Measurements from ENCODE around the gene GPR18. TPM values are rescaled to one million over a fixed set of nuclear protein-coding genes. Genes with fewer than 3 reads are reported as not detected.

GPR18 gene
- total RNA-seq, 2 donors from 2014 or later, result 13.0 to 20.6 TPM

DNA sequence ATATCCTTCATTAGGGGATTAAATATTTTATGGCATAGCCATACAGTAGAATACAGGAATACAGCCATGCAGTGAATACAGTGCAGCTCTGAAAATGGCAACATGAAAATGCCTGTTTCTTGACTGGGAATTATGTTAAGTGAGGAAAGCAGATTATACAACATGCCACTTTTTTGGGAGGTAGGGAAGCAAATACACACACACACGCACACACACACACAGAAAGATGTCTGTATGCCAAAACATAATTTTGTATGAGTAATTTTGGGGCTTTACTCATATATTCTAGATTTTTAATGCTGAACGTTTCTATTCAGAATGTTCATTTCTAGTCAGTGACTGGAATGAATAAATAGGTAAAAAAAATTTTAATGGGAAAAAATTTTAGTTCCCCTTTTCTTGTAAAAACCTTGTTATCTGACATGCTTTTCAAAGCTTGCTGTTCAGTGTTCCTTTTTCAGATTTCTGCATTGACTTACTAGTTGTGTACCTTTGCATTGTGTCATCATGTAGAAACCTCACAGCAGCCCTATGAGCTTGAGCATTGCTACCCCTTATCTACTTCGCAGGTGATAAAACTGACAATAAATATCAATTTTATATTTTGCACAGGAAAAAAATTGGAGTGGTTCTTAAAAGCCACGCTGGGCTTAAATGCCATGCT, 41.2 kb upstream of the GPR18 start:
- no peak for DNase-seq (ENCODE audit: low spot score)
- peaks cover 15% of the 10 kb centered on the region for H3K36me3 Mint-ChIP-seq
- H3K4me3 Mint-ChIP-seq, result peak overlapping the region; percentile 19
- ATAC-seq, result no peak
- H3K27me3 Mint-ChIP-seq, result no peaks in the 10 kb centered on the region
- H3K4me1 Mint-ChIP-seq (ENCODE audit: low read depth in 2 of 2), result peaks cover 57 to 77% of the 10 kb centered on the region in 2 donors
- H3K27ac Mint-ChIP-seq, result peak overlapping the region; percentile 44 to 61
- H3K9me3 Mint-ChIP-seq, result no peaks in the 10 kb centered on the region

DNA sequence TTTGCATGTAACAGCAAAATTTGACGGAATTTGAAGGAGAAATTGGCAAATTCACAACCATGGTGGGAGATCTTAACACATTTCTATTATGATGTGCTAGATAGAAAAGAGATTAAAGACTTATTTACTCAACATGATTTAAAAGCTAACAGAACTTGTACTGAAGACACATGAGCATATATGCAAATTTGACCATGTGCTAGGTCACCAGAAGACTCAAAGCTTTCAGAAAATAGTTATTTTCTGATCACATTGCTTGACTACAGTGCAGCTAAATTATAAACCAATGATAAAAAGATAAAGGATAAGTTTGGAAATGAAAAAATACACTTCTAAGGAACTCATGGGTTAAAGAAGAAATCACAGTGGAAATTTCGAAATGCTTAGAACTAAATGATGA, 39.9 kb upstream of the GPR18 start:
- DNase-seq (ENCODE audit: low spot score), result no peak
- no peak for ATAC-seq
- Mint-ChIP-seq H3K4me1 (ENCODE audit: low read depth in 2 of 2) (peaks cover 54 to 66% of the 10 kb centered on the region in 2 donors), H3K36me3 (peaks cover 15% of the 10 kb centered on the region), H3K27me3 (no peaks in the 10 kb centered on the region), H3K27ac (peak overlapping the region; percentile 75 to 91), H3K9me3 (no peaks in the 10 kb centered on the region), H3K4me3 (peak overlapping the region; percentile 82)

DNA sequence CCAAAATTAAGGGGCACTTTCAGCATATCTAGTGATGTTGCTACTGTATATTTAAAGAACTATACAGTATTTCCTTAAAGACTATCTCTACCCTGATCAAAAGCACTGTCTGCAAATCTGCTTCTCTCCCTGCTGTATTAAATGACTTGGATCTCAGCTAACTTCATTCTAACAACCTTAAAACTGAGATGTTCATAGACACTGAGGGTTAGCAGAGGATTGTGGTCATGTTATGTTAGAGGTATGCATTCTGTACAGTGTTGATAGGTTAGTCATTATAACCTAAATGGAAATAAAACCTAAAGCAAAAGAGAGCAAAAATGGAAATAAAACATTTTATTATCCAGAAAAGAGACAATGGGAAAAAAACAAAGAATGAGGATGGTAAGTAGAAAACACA, 39.2 kb upstream of the GPR18 start:
- Mint-ChIP-seq H3K27ac (peak overlapping the region; percentile 75 to 91), H3K36me3 (peaks cover 15% of the 10 kb centered on the region), H3K27me3 (no peaks in the 10 kb centered on the region), H3K4me1 (ENCODE audit: low read depth in 2 of 2) (peaks cover 52 to 67% of the 10 kb centered on the region in 2 donors), H3K9me3 (no peaks in the 10 kb centered on the region), H3K4me3 (peak overlapping the region; percentile 82)
- DNase-seq (ENCODE audit: low spot score) (no peak), ATAC-seq (peak in 1 of 2 donors; percentile 62)

DNA sequence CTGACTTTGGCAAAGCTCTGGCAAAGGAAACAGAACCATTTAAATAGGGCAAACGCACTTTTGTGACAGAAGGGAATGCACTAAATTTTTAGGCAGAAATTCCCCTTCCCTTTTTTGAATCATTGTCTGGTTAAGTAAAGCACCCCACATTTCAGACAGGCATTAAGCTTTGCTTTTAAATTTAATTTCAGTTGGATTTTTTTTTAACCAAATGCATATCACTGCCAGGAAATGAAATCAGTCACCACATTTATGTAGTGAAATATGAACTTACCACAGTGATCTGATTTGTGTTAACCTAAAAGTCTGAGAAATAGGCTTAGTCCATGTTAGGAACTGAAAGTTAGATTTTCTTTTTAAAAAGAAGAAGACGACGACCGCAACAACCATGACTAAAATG, 38.2 kb upstream of the GPR18 start:
- peaks cover 15% of the 10 kb centered on the region for H3K36me3 Mint-ChIP-seq
- peak overlapping the region; percentile 75 to 91 for H3K27ac Mint-ChIP-seq
- H3K9me3 Mint-ChIP-seq, result no peaks in the 10 kb centered on the region
- peaks cover 48 to 64% of the 10 kb centered on the region in 2 donors for H3K4me1 Mint-ChIP-seq (ENCODE audit: low read depth in 2 of 2)
- no peaks in the 10 kb centered on the region for H3K27me3 Mint-ChIP-seq
- H3K4me3 Mint-ChIP-seq, result peak overlapping the region; percentile 82
- no peak for DNase-seq (ENCODE audit: low spot score)
- peak; percentile 83 to 85 for ATAC-seq

DNA sequence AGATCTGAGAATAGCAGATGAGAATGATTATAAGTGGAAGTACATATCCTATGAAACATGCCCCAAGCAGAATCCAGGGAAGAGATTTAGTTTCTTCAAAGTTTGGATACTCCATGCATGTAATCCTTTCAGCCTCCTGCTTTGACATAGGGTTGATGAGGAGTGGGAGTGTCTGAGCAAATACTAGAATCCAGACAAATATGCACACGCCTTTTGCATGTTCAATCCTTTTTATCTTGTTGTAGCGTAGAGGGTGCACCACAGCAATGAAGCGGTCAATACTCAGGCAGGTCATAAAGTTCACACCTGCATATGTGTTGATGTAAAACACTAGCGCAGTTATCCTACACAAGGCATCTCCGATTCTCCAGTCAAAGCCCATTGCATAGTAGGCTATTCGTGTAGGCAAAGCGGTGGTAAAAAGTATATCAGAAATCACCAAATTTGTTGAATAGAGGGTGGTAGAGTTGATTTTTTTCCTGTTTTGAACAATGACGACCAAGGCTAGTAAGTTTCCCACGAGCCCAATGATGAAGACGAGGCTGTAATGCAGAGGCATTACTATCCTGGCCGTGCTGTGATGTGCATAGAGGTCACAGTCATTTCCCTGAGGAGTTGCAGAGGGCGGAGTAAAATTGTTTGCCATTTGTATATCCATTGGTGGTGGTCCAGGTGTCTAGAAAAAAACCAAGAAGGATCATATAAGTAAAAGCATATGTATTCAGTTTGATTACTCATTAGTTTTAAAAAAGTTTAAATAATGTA, 37.5 kb upstream of the GPR18 start:
- DNase-seq (ENCODE audit: low spot score) (no peak), ATAC-seq (no peak)
- peak overlapping the region; percentile 75 to 91 for H3K27ac Mint-ChIP-seq
- H3K4me1 Mint-ChIP-seq (ENCODE audit: low read depth in 2 of 2), result peaks cover 54 to 68% of the 10 kb centered on the region in 2 donors
- peak overlapping the region; percentile 64 for H3K4me3 Mint-ChIP-seq
- no peaks in the 10 kb centered on the region for H3K27me3 Mint-ChIP-seq
- H3K9me3 Mint-ChIP-seq, result no peaks in the 10 kb centered on the region
- H3K36me3 Mint-ChIP-seq, result peaks cover 15% of the 10 kb centered on the region

DNA sequence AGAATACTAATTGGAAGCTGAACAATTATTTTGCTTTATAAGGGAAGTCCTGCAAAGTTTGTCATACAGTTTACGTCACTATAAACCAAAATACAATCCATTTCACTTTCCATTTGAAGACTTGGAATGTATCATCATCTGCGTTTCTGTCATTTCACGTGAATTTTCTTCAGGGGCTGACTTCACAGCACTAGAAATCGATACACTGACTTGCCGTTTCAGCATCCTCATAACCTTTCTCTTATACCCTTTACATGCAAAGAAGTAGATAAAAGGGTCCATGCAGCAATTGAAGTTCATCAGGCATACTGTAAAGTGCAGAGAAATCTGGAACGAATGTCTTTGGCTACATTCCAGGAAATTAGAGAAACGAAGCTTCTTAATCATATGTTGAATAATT, 36.8 kb upstream of the GPR18 start:
- DNase-seq (ENCODE audit: low spot score), result no peak
- peaks cover 15% of the 10 kb centered on the region for H3K36me3 Mint-ChIP-seq
- peak overlapping the region; percentile 75 to 91 for H3K27ac Mint-ChIP-seq
- H3K9me3 Mint-ChIP-seq, result no peaks in the 10 kb centered on the region
- peaks cover 56 to 68% of the 10 kb centered on the region in 2 donors for H3K4me1 Mint-ChIP-seq (ENCODE audit: low read depth in 2 of 2)
- ATAC-seq, result no peak
- peak overlapping the region; percentile 64 for H3K4me3 Mint-ChIP-seq
- H3K27me3 Mint-ChIP-seq, result no peaks in the 10 kb centered on the region

DNA sequence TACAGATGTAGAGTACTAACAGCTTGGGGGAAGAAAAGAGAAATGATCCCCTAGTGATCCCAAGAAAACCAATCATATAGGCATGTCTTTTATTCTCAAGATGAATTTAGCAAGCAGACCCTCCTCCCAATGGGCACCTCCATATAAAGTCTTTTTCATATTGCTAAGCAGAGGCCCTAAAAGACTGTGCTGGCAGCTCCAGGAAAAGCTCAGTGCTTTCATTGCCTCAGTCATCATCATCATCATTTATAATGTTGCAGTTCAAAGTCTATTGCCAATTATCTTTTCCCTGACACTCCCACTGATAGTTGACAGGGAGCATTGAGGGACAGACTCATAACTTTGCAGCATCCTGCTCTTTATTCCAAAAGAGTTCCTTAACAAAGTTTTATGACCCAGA, 36.0 kb upstream of the GPR18 start:
- ATAC-seq (no peak), DNase-seq (ENCODE audit: low spot score) (no peak)
- Mint-ChIP-seq H3K27me3 (no peaks in the 10 kb centered on the region), H3K9me3 (no peaks in the 10 kb centered on the region), H3K27ac (peak overlapping the region in 1 of 2 donors; percentile 84), H3K4me1 (ENCODE audit: low read depth in 2 of 2) (peaks cover 63 to 70% of the 10 kb centered on the region in 2 donors), H3K4me3 (no peak overlapping the region), H3K36me3 (peaks cover 15% of the 10 kb centered on the region)

DNA sequence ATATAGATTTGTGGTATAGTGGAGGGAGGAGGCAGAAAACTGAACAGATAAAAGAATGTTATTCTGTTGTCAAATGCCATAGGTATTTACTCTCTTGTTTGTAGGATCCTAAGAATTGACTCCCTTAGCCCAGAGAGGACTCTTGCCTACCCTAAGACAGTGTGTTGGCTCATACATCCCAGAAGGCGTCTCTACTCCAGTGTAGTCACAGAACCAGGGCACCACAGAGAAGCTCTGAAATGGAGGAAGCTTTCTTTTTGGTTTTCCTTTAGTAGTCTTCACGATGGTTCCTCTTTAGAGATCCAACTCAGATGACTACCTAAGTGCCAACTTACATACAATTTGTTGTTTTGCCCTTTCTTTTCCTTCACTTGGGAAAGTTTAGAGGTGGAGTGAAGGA, 35.0 kb upstream of the GPR18 start:
- Mint-ChIP-seq H3K4me1 (ENCODE audit: low read depth in 2 of 2) (peaks cover 66 to 73% of the 10 kb centered on the region in 2 donors), H3K27ac (peak overlapping the region; percentile 22 to 25), H3K4me3 (no peak overlapping the region), H3K36me3 (peaks cover 15% of the 10 kb centered on the region), H3K9me3 (peaks cover 4% of the 10 kb centered on the region), H3K27me3 (no peaks in the 10 kb centered on the region)
- ATAC-seq (no peak), DNase-seq (ENCODE audit: low spot score) (no peak)

DNA sequence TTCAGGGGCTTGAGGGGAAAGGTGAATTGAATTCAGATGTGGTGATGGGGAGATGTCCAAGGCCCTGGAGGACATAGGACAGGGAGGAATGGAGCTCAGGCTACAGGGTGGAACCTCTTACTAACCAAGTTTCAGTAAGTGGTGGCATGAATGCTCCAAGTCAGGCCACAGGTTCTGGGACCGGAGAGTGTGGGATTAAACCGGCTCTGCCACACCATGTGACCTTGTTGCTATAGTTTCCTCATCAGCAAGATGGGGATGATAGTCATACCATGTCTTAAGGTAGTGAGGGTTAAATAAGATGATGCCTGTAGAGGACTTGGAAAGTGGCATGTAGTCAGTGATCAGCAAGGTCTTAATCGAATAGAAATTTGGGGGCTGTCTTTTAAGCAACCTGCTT, 32.7 kb upstream of the GPR18 start:
- Mint-ChIP-seq H3K27me3 (no peaks in the 10 kb centered on the region), H3K4me1 (ENCODE audit: low read depth in 2 of 2) (peaks cover 67 to 72% of the 10 kb centered on the region in 2 donors), H3K4me3 (peak overlapping the region; percentile 70), H3K27ac (peak overlapping the region; percentile 90 to 98), H3K36me3 (peaks cover 9% of the 10 kb centered on the region), H3K9me3 (peaks cover 4% of the 10 kb centered on the region)
- ATAC-seq, result no peak
- no peak for DNase-seq (ENCODE audit: low spot score)

DNA sequence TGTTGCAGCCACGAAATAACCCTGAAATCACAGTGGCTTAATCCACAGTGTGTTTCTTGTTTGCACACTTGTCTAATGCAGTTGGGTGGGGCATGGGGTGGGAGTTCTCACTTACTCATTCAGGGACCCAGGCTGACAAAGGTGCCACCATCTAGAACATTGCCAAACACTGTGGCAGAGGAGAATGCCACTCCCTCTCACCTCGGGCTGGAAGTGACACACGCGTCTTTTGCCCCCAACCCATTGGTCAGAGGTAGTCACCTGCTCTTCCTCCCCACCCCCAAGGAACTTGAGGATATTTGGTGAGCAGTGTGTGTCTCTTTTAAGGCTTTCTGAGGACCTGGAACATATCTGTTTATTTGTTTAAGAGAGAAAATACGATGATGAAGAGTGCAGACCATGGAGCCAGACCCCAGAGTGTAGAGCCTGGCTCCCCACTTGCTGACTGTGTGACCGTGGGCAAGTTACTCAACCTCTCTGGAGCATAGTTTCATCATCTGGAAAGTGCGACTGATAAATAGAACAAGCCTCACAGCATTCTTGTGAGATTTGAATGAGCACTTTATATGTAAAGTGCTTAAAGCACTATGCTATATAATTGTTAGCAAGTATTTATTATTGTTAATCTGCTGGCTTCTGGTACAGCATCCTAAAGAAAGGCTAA, 31.6 kb upstream of the GPR18 start:
- DNase-seq (ENCODE audit: low spot score) (peak; percentile 85), ATAC-seq (peak; percentile 90 to 91)
- Mint-ChIP-seq H3K4me3 (peak overlapping the region; percentile 70), H3K9me3 (peaks cover 4% of the 10 kb centered on the region), H3K36me3 (no peaks in the 10 kb centered on the region), H3K27ac (peak overlapping the region; percentile 90 to 98), H3K27me3 (no peaks in the 10 kb centered on the region), H3K4me1 (ENCODE audit: low read depth in 2 of 2) (peaks cover 62% of the 10 kb centered on the region in 2 donors)

DNA sequence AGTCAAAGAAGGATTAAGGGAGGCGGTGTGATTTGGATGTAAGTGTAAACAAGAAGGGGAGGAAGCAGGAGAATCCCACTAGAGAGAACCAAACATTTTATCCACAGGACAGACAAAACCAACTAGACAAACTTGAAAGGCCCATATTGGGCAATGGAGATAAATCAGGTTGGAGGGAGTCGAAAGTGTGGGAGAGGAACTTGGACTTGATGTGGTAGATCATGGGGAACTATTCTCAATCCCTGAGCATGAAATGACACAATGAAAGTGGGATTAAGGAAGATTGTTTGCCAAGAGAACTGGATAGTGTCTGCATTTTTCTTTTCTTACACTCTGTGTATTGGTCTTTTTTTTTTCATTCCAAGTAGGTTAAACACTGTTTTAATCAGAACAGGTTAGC, 31.1 kb upstream of the GPR18 start:
- ATAC-seq, result no peak
- Mint-ChIP-seq H3K36me3 (no peaks in the 10 kb centered on the region), H3K27ac (peak overlapping the region; percentile 90 to 98)

DNA sequence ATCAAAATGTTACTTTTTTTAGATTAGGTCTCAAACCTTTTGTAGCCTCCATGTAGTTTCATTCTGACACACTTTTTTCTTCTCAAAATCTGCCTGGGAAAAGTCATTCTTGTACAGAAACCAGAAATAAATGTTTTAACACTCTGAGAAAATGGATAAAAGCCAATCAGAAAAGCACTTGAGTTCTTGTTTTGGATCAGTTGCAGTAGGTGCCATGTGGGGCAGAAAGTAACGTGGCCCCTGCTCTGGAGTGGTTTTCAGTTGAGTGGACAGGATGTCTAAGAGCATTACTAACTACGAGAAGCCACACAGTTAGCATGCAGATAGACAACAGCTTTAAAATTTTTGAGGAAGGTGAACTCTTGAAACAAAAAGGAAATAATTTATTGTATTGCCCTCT, 29.9 kb upstream of the GPR18 start:
- no peaks in the 10 kb centered on the region for H3K36me3 Mint-ChIP-seq
- H3K4me3 Mint-ChIP-seq, result peak overlapping the region; percentile 70
- H3K9me3 Mint-ChIP-seq, result peaks cover 4% of the 10 kb centered on the region
- ATAC-seq (peak; percentile 83), DNase-seq (ENCODE audit: low spot score) (peak; percentile 78)
- peak overlapping the region; percentile 90 to 98 for H3K27ac Mint-ChIP-seq
- peaks cover 61 to 62% of the 10 kb centered on the region in 2 donors for H3K4me1 Mint-ChIP-seq (ENCODE audit: low read depth in 2 of 2)
- H3K27me3 Mint-ChIP-seq, result no peaks in the 10 kb centered on the region

More for the DNA sequence above, 31.1 kb upstream of the GPR18 start:
- peak overlapping the region; percentile 70 for H3K4me3 Mint-ChIP-seq
- no peaks in the 10 kb centered on the region for H3K27me3 Mint-ChIP-seq
- peaks cover 4% of the 10 kb centered on the region for H3K9me3 Mint-ChIP-seq
- H3K4me1 Mint-ChIP-seq (ENCODE audit: low read depth in 2 of 2), result peaks cover 62 to 66% of the 10 kb centered on the region in 2 donors
- no peak for DNase-seq (ENCODE audit: low spot score)

DNA sequence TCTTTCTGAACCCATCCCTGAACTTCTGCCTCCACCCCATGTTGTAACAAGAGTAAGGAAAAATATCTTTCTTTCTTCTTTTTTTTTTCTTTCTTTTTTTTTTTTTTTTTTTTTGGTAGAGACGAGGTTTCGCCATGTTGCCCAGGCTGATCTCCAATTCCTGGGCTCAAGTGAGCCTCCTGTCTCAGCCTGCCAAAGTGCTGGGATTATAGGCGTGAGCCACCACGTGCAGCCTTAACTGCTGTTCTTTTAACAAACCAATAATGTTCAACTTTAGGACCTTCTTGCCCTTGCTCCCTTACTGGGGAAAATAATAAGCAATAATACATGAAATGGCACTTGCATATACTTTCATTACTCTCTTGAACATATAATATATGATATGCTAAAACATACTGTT, 29.4 kb upstream of the GPR18 start:
- peak overlapping the region; percentile 70 for H3K4me3 Mint-ChIP-seq
- no peak for DNase-seq (ENCODE audit: low spot score)
- no peaks in the 10 kb centered on the region for H3K27me3 Mint-ChIP-seq
- peaks cover 4% of the 10 kb centered on the region for H3K9me3 Mint-ChIP-seq
- H3K27ac Mint-ChIP-seq, result peak overlapping the region; percentile 90 to 98
- no peak for ATAC-seq
- H3K36me3 Mint-ChIP-seq, result no peaks in the 10 kb centered on the region
- H3K4me1 Mint-ChIP-seq (ENCODE audit: low read depth in 2 of 2), result peaks cover 62 to 63% of the 10 kb centered on the region in 2 donors

Data from natural killer cell treated with Interleukin-12 subunit alpha and Interleukin-12 subunit beta and Interleukin-15 and Interleukin-18, amount 100 ng/mL, for 72 hours (primary cell).